HepG2 (cell line): ENCODE data around the gene BRINP1. TPM values are rescaled to one million over a fixed set of nuclear protein-coding genes. Genes with fewer than 3 reads are reported as not detected.

ENCODE experiments used
- ATAC-seq: fragments of 200-7000 bp; cut with Tn5 transposase; 3 replicates; pipeline ENCODE4 v1.9.1; 2020; ENCODE audit warnings: mild to moderate bottlenecking, moderate library complexity
- BruUV-seq: library from RNA; stranded (reverse); fragments of 400-500 nt; replicated peaks from 2 replicates; lab custom pipeline; 2021; lab: Mats Ljungman, UMichigan
- CTCF ChIA-PET: fragments of 300-600 bp; formaldehyde crosslinking; extraction: SDS; loops from one replicate; lab custom pipeline; 2021; ENCODE audit warnings: low total read pairs, inconsistent platforms, low intra/inter-chr PET ratio; lab: Yijun Ruan, JAX
- POLR2A ChIA-PET: fragments of 350-600 bp; sonication (Branson Sonifier 250); formaldehyde crosslinking; loops from one replicate; lab custom pipeline; 2020; ENCODE audit warnings: antibody characterized with exemption, inconsistent platforms; lab: Yijun Ruan, JAX
- DNase-seq: peaks from one replicate; pipeline ENCODE4 v3.0.0-alpha.2; 2015; ENCODE audit warnings: low spot score
- FAIRE-seq: peaks from 3 replicates; lab custom pipeline; 2011; peaks lifted over from hg19 to GRCh38; lab: Jason Lieb, UNC
- H2AFZ ChIP-seq: one replicate; pipeline ENCODE4 v1.6.1; 2011; ENCODE audit warnings: low read length, inconsistent platforms
- H3K27ac ChIP-seq: fragments of 300-600 bp; 3 replicates; pipeline ENCODE4 v1.8.0; 2011; ENCODE audit warnings: mixed run types, mild to moderate bottlenecking, mixed read lengths, low read length, inconsistent platforms; ENCODE audit not compliant: insufficient read depth; ENCODE audit errors: extremely low read length
- H3K27me3 ChIP-seq, 2 experiments: fragments of 200-600 bp in 1 of 2; 2 replicates in 1 of 2; 3 replicates in 1 of 2; pipeline versions ENCODE4 v1.6.0 to v1.8.0; 2011; ENCODE audit warnings: low read length in 2 of 2, mild to moderate bottlenecking in 2 of 2, moderate library complexity in 2 of 2, inconsistent platforms in 1 of 2; ENCODE audit not compliant: insufficient read depth in 2 of 2, control insufficient read depth in 1 of 2
- H3K36me3 ChIP-seq, 2 experiments: fragments of 200-600 bp in 1 of 2; replicated peaks in 1 of 2; 2 replicates in 1 of 2; 3 replicates in 1 of 2; pipeline versions ENCODE4 v1.5.1 to v1.8.0; 2011; ENCODE audit warnings: low read length in 2 of 2, inconsistent platforms in 1 of 2; ENCODE audit not compliant: insufficient read depth in 2 of 2, control insufficient read depth in 1 of 2
- H3K4me1 ChIP-seq: 2 replicates; pipeline ENCODE4 v1.5.1; 2012; ENCODE audit warnings: low read length, inconsistent platforms; ENCODE audit not compliant: insufficient read depth
- H3K4me2 ChIP-seq: 2 replicates; pipeline ENCODE4 v1.6.0; 2011; ENCODE audit warnings: low read depth, low read length, inconsistent platforms
- H3K4me3 ChIP-seq, 3 experiments: fragments of 200-600 bp in 1 of 3; sonication (generic), shearing (Covaris generic) in 1 of 3; replicated peaks in 1 of 3; 2 replicates each; pipeline ENCODE4 v1.5.1; 2011 to 2016; ENCODE audit warnings: low read length in 3 of 3, inconsistent platforms in 2 of 3, low read depth in 2 of 3, mild to moderate bottlenecking in 2 of 3, control low read depth in 1 of 3, mixed read lengths in 1 of 3; ENCODE audit not compliant: insufficient read depth in 1 of 3
- H3K79me2 ChIP-seq: one replicate; pipeline ENCODE4 v1.6.1; 2011; ENCODE audit warnings: low read length, inconsistent platforms; ENCODE audit not compliant: insufficient read depth
- H3K9ac ChIP-seq: 2 replicates; pipeline ENCODE4 v1.6.0; 2011; ENCODE audit warnings: mild to moderate bottlenecking, low read depth, low read length, inconsistent platforms; ENCODE audit not compliant: insufficient read depth
- H3K9me3 ChIP-seq: 2 replicates; pipeline ENCODE4 v1.5.1; 2012; ENCODE audit warnings: mild to moderate bottlenecking, low read length
- H4K20me1 ChIP-seq: 2 replicates; pipeline ENCODE4 v1.6.0; 2011; ENCODE audit warnings: inconsistent platforms, mild to moderate bottlenecking, low read length, moderate library complexity; ENCODE audit not compliant: insufficient read depth
- ATM ChIP-seq: fragments of 450-650 bp; IDR thresholded peaks from 2 replicates; pipeline ENCODE4 v1.7.1; 2017; ENCODE audit warnings: mild to moderate bottlenecking, borderline replicate concordance
- CC2D1A ChIP-seq: sonication (generic); formaldehyde crosslinking; IDR thresholded peaks from 2 replicates; pipeline ENCODE4 v1.8.1; 2023; ENCODE audit warnings: mild to moderate bottlenecking, missing genetic modification reagents
- CCAR2 ChIP-seq: fragments of 200-400 bp; formaldehyde crosslinking; optimal IDR thresholded peaks from 2 replicates; pipeline ENCODE3; 2018; ENCODE audit warnings: low read depth, mild to moderate bottlenecking, low read length, moderate library complexity
- CREB1 ChIP-seq, 2 experiments: fragments of 450-650 bp in 1 of 2; IDR thresholded peaks; 2 replicates each; pipeline ENCODE4 v1.6.1; 2016 to 2017; ENCODE audit warnings: control low read depth in 1 of 2, mild to moderate bottlenecking in 1 of 2, missing compliant biosample characterization in 1 of 2, missing genetic modification characterization in 1 of 2
- DDIT3 ChIP-seq: sonication (generic); formaldehyde crosslinking; IDR thresholded peaks from 2 replicates; pipeline ENCODE4 v1.4.0; 2020; ENCODE audit warnings: mild to moderate bottlenecking, missing genetic modification reagents
- HDAC6 ChIP-seq: fragments of 200-600 bp; sonication (generic); IDR thresholded peaks from 2 replicates; pipeline ENCODE4 v1.7.0; 2017; ENCODE audit warnings: mild to moderate bottlenecking, antibody characterized with exemption, low read length, low read depth
- MZF1 ChIP-seq: sonication (generic); formaldehyde crosslinking; IDR thresholded peaks from 2 replicates; pipeline ENCODE4 v1.8.1; 2023; ENCODE audit warnings: mild to moderate bottlenecking, missing genetic modification reagents, borderline replicate concordance
- RFX3 ChIP-seq: IDR thresholded peaks from 2 replicates; pipeline ENCODE4 v1.6.1; 2016; ENCODE audit warnings: missing biosample characterization, missing genetic modification reagents
- STAG1 ChIP-seq: sonication (generic); formaldehyde crosslinking; IDR thresholded peaks from 2 replicates; pipeline ENCODE4 v1.4.0; 2020; ENCODE audit warnings: missing genetic modification reagents
- ZNF20 ChIP-seq: sonication (generic); formaldehyde crosslinking; IDR thresholded peaks from 2 replicates; pipeline ENCODE4 v1.4.0; 2020; ENCODE audit warnings: mild to moderate bottlenecking, moderate library complexity, missing genetic modification reagents
- ZNF761 ChIP-seq: sonication (generic); formaldehyde crosslinking; conservative IDR thresholded peaks from 2 replicates; pipeline ENCODE4 v1.4.0; 2020; ENCODE audit warnings: mild to moderate bottlenecking, missing genetic modification reagents
- WGBS: methylation state at CpG from one replicate; pipeline ENCODE4 v1.1.6; 2017; ENCODE audit warnings: low lambda C conversion rate; 5-methylcytosine and 5-hydroxymethylcytosine counted together
- in situ Hi-C: cut with HindIII; loops from 2 replicates; pipeline ENCODE4 v1.10.0; 2017; ENCODE audit warnings: low pct_unique_long_range_greater_than_20kb; ENCODE audit not compliant: extremely low pct_ligation_motif_present
- intact Hi-C: fragments of 100-400 bp; cut with micrococcal nuclease; formaldehyde crosslinking; loops from one replicate; pipeline ENCODE4 v1.10.0; 2022; ENCODE audit not compliant: unreplicated experiment
- polyA plus RNA-seq, 8 experiments: library from polyadenylated mRNA; depleted of rRNA in 3 of 8; stranded (reverse) in 7 of 8; unstranded in 1 of 8; fragments of >200 nt; fragmentation: Illumina TruSeq in 4 of 8; extraction: Trizol in 4 of 8; gene quantifications; 2 replicates each; pipeline versions ENCODE4 v1.2.1 to v1.2.3, GENCODE V29; 2011 to 2016; ENCODE audit warnings: low read depth in 4 of 8, missing spikeins in 1 of 8, mixed read lengths in 1 of 8; ENCODE audit not compliant: insufficient read depth in 1 of 8
- total RNA-seq, 5 experiments: library from RNA; depleted of rRNA; stranded (reverse); fragments of >200 nt; fragmentation: Illumina TruSeq; extraction: Trizol; gene quantifications; 2 replicates each; pipeline ENCODE4 v1.2.3, GENCODE V29; 2016; ENCODE audit warnings: low read depth in 1 of 5
- TF ChIP-seq, protein P1 (sequence below): sonication (generic); formaldehyde crosslinking; IDR thresholded peaks from one replicate; pipeline ENCODE4 v1.5.1; 2020; ENCODE audit warnings: mild to moderate bottlenecking, missing genetic modification reagents; ENCODE audit errors: not compliant biosample characterization

The BRINP1 gene
- total and polyA plus RNA-seq, 2 of the 13 experiments (the other 11 are each of a cell fraction or from before 2014, with no cell fraction given), result not detected

DNA sequence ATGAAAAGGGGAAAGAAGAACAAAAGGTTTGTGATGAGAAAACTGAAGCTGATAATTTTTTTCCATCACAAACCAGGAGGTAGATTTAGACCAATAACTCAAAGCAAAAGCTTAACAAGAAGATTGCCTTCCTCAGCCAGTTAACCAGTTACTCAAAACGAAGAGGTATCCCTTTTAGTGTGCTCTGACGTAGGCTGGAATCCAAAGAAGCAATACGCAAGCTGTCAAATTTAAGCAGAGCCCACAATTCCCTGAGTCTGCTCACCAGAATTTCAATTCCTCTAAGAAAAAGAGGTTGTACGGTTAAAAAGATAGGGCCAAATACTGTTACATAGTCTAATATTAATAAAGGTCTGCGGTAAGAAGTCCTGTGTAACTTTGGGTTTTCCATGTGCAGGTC lies 61.8 kb downstream of the BRINP1 start:
- WGBS, result 26% methylated on average over 5 of the region's 5 CpGs
- Histone ChIP-seq H3K36me3 (no peaks in the 10 kb centered on the region), H2AFZ (no peak overlapping the region), H3K4me1 (no peaks in the 10 kb centered on the region), H4K20me1 (no peaks in the 10 kb centered on the region), H3K4me3 (no peak overlapping the region), H3K79me2 (no peaks in the 10 kb centered on the region), H3K9me3 (no peaks in the 10 kb centered on the region), H3K4me2 (no peak overlapping the region), H3K27ac (no peak overlapping the region), H3K9ac (no peak overlapping the region), H3K27me3 (no peaks in the 10 kb centered on the region; a peak in 1 of 5 replicates)
- no peak for TF ChIP-seq MZF1 (CRISPR knock-in tag)
- no peak for TF ChIP-seq ZNF20 (CRISPR knock-in tag)
- no peak for TF ChIP-seq CREB1 (IDR thresholded peaks at IDR 0.05)
- no peak for TF ChIP-seq CREB1 (CRISPR knock-in tag; IDR thresholded peaks at IDR 0.05)
- no peak for TF ChIP-seq RFX3 (CRISPR knock-in tag)
- no peak for TF ChIP-seq HDAC6
- no peak for TF ChIP-seq ATM
- TF ChIP-seq DDIT3 (CRISPR knock-in tag), result no peak
- no peak for TF ChIP-seq CCAR2
- TF ChIP-seq CC2D1A (CRISPR knock-in tag), result no peak
- no peak for TF ChIP-seq ZNF761 (CRISPR knock-in tag)
- no TSS peak for BruUV-seq
- POLR2A ChIA-PET, result no interaction called here
- ATAC-seq, result no peak
- in situ Hi-C loops, result no loop called here
- no peak for DNase-seq
- intact Hi-C loops, result no loop called here
- CTCF ChIA-PET, result no interaction called here
- FAIRE-seq, result no peak

DNA sequence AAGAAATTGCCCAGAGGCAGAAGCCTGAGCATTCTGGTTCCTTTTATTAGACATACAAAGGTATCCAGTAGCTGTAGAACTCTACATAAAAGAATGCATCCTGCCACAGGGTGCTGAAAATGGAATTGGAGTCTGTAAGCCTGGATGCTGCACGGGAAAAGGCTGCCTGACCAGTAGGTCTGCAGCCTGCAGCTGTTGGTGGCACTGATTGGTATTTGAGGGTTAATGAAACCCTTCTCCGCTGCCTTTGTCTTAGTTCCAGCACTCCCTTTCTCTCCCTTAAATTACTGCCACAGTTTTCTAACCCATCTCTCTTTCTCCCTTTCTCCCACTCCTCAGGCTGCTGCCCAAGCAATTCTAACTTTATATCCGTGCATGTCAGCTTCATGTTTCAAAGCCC lies 64.7 kb downstream of the BRINP1 start:
- H4K20me1 ChIP-seq, result no peaks in the 10 kb centered on the region
- H3K27ac ChIP-seq, result no peak overlapping the region
- ATAC-seq (no peak), FAIRE-seq (no peak), DNase-seq (no peak)
- intact Hi-C loops, result no loop called here
- no peaks in the 10 kb centered on the region; a peak in 1 of 5 replicates for H3K27me3 ChIP-seq
- POLR2A ChIA-PET, result no interaction called here
- no peaks in the 10 kb centered on the region for H3K9me3 ChIP-seq
- no peak overlapping the region for H3K4me2 ChIP-seq
- 0% methylated on average over 3 of the region's 3 CpGs for WGBS
- in situ Hi-C loops, result no loop called here
- no peaks in the 10 kb centered on the region for H3K36me3 ChIP-seq
- no peak overlapping the region for H2AFZ ChIP-seq
- CTCF ChIA-PET, result no interaction called here
- no peaks in the 10 kb centered on the region for H3K79me2 ChIP-seq
- H3K4me1 ChIP-seq, result no peaks in the 10 kb centered on the region
- BruUV-seq, result no TSS peak
- H3K4me3 ChIP-seq, result no peak overlapping the region
- no peak overlapping the region for H3K9ac ChIP-seq
- TF ChIP-seq, protein P1, sequence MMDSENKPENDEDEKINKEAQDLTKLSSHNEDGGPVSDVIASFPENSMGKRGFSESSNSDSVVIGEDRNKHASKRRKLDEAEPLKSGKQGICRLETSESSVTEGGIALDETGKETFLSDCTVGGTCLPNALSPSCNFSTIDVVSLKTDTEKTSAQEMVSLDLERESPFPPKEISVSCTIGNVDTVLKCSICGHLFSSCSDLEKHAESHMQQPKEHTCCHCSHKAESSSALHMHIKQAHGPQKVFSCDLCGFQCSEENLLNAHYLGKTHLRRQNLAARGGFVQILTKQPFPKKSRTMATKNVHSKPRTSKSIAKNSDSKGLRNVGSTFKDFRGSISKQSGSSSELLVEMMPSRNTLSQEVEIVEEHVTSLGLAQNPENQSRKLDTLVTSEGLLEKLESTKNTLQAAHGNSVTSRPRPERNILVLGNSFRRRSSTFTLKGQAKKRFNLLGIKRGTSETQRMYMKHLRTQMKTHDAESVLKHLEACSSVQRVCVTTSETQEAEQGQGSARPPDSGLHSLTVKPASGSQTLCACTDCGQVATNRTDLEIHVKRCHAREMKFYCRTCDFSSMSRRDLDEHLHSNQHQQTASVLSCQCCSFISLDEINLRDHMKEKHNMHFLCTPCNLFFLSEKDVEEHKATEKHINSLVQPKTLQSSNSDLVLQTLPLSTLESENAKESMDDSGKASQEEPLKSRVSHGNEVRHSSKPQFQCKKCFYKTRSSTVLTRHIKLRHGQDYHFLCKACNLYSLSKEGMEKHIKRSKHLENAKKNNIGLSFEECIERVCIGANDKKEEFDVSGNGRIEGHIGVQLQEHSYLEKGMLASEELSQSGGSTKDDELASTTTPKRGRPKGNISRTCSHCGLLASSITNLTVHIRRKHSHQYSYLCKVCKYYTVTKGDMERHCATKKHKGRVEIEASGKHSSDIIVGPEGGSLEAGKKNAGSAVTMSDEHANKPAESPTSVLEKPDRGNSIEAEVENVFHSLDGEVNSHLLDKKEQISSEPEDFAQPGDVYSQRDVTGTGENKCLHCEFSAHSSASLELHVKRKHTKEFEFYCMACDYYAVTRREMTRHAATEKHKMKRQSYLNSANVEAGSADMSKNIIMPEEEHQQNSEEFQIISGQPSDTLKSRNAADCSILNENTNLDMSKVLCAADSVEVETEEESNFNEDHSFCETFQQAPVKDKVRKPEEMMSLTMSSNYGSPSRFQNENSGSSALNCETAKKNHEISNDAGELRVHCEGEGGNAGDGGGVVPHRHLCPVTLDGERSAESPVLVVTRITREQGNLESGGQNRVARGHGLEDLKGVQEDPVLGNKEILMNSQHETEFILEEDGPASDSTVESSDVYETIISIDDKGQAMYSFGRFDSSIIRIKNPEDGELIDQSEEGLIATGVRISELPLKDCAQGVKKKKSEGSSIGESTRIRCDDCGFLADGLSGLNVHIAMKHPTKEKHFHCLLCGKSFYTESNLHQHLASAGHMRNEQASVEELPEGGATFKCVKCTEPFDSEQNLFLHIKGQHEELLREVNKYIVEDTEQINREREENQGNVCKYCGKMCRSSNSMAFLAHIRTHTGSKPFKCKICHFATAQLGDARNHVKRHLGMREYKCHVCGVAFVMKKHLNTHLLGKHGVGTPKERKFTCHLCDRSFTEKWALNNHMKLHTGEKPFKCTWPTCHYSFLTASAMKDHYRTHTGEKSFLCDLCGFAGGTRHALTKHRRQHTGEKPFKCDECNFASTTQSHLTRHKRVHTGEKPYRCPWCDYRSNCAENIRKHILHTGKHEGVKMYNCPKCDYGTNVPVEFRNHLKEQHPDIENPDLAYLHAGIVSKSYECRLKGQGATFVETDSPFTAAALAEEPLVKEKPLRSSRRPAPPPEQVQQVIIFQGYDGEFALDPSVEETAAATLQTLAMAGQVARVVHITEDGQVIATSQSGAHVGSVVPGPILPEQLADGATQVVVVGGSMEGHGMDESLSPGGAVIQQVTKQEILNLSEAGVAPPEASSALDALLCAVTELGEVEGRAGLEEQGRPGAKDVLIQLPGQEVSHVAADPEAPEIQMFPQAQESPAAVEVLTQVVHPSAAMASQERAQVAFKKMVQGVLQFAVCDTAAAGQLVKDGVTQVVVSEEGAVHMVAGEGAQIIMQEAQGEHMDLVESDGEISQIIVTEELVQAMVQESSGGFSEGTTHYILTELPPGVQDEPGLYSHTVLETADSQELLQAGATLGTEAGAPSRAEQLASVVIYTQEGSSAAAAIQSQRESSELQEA, result no peak
- TF ChIP-seq STAG1, result no peak
